Naive thymus-derived CD4-positive, alpha-beta T cell (primary cell): ENCODE measurements around the gene TRPM6. TPM values are rescaled to one million over a fixed set of nuclear protein-coding genes. Genes with fewer than 3 reads are reported as not detected.

Experiments used
- ATAC-seq: fragments of 150-1000 bp; cut with Tn5 transposase; 2 replicates; pipeline ENCODE4 v1.10.0; 2021; ENCODE audit warnings: mild to moderate bottlenecking, moderate library complexity
- CTCF ChIA-PET: fragments of 350-600 bp; sonication (Branson Sonifier 250); formaldehyde crosslinking; loops from one replicate; lab custom pipeline; 2021; ENCODE audit warnings: antibody characterized with exemption; lab: Charles Lee
- POLR2A ChIA-PET: fragments of 350-600 bp; sonication (Branson Sonifier 250); formaldehyde crosslinking; loops from one replicate; lab custom pipeline; 2021; ENCODE audit warnings: antibody characterized with exemption, inconsistent platforms; lab: Charles Lee
- DNase-seq, 9 donors: peaks; one replicate each; pipeline versions ENCODE4 v3.0.0 to v3.0.0-alpha.2; 2020 to 2022; ENCODE audit warnings: mixed read lengths in 1 of 9
- H3K27ac ChIP-seq: one replicate; pipeline ENCODE4 v1.7.0; 2013; ENCODE audit warnings: mild to moderate bottlenecking, low read depth, low read length, moderate library complexity
- H3K27me3 ChIP-seq, 2 donors: one replicate each; pipeline ENCODE4 v1.7.0; 2013; ENCODE audit warnings: low read length in 2 of 2, mild to moderate bottlenecking in 2 of 2, moderate library complexity in 2 of 2; ENCODE audit not compliant: control insufficient read depth in 2 of 2, insufficient read depth in 2 of 2
- H3K36me3 ChIP-seq, 3 experiments: 1 replicate in 2 of 3; 2 replicates in 1 of 3; pipeline ENCODE4 v1.7.0; 2013; ENCODE audit warnings: low read length in 3 of 3, mild to moderate bottlenecking in 3 of 3, moderate library complexity in 1 of 3; ENCODE audit not compliant: insufficient read depth in 3 of 3, control insufficient read depth in 2 of 3
- H3K4me1 ChIP-seq, 2 donors: one replicate each; pipeline ENCODE4 v1.7.0; 2013; ENCODE audit warnings: low read length in 2 of 2, mild to moderate bottlenecking in 2 of 2, moderate library complexity in 1 of 2; ENCODE audit not compliant: control insufficient read depth in 2 of 2, insufficient read depth in 2 of 2
- H3K4me3 ChIP-seq: 2 replicates; pipeline ENCODE4 v1.7.0; 2013; ENCODE audit warnings: mild to moderate bottlenecking, low read length
- H3K9me3 ChIP-seq, 3 experiments: 1 replicate in 2 of 3; 2 replicates in 1 of 3; pipeline ENCODE4 v1.7.0; 2013; ENCODE audit warnings: low read length in 3 of 3; ENCODE audit not compliant: control insufficient read depth in 2 of 3
- H3K27ac Mint-ChIP-seq, 9 donors: one replicate each; pipeline ENCODE4 v1.8.0; 2020 to 2022; ENCODE audit warnings: mixed read lengths in 9 of 9, mild to moderate bottlenecking in 8 of 9, moderate library complexity in 5 of 9, inconsistent platforms in 2 of 9
- H3K27me3 Mint-ChIP-seq, 5 donors: one replicate each; pipeline ENCODE4 v1.8.0; 2021 to 2022; ENCODE audit warnings: mixed read lengths in 5 of 5, mild to moderate bottlenecking in 1 of 5
- H3K36me3 Mint-ChIP-seq, 5 donors: one replicate each; pipeline ENCODE4 v1.8.0; 2020 to 2022; ENCODE audit warnings: mixed read lengths in 5 of 5, mild to moderate bottlenecking in 3 of 5, inconsistent platforms in 1 of 5
- H3K4me1 Mint-ChIP-seq, 7 donors: one replicate each; pipeline ENCODE4 v1.8.0; 2020 to 2022; ENCODE audit warnings: mixed read lengths in 7 of 7, mild to moderate bottlenecking in 3 of 7, inconsistent platforms in 1 of 7
- H3K4me3 Mint-ChIP-seq, 10 donors: one replicate each; pipeline ENCODE4 v1.8.0; 2020 to 2022; ENCODE audit warnings: mild to moderate bottlenecking in 10 of 10, mixed read lengths in 10 of 10, moderate library complexity in 6 of 10, inconsistent platforms in 2 of 10
- H3K9me3 Mint-ChIP-seq, 11 donors: one replicate each; pipeline ENCODE4 v1.8.0; 2020 to 2022; ENCODE audit warnings: mixed read lengths in 11 of 11, mild to moderate bottlenecking in 4 of 11, inconsistent platforms in 1 of 11, moderate library complexity in 1 of 11
- intact Hi-C, 2 donors: fragments of 100-400 bp; cut with micrococcal nuclease; formaldehyde crosslinking; loops; one replicate each; pipeline ENCODE4 v1.15.1; 2023
- polyA plus RNA-seq, 2 donors: library from polyadenylated mRNA; unstranded; fragments of 300-500 nt; fragmentation: Illumina TruSeq; gene quantifications; one replicate each; pipeline ENCODE4 v1.2.3, GENCODE V29; 2021
- total RNA-seq, 6 experiments: library from RNA in 5 of 6; stranded (reverse) in 5 of 6; gene quantifications; 1 replicate in 5 of 6; 2 replicates in 1 of 6; pipeline ENCODE4 v1.2.3 and lab custom pipeline; 2021 to 2026

The TRPM6 gene
- total and polyA plus RNA-seq, 7 experiments from 2014 or later = 0.85 to 3.6 TPM; not detected in 5

- POLR2A ChIA-PET = interaction anchor here (1.1 kb wide), 1 partner anchor 176 kb away, joined by 4 read pairs; no protein-coding TSS in a partner anchor
- no peak for ATAC-seq
Measured at GRCh38 chr9:74771672-74772071, 116.0 kb downstream of the TRPM6 start.

GRCh38 chr9:74771262-74771585, 116.5 kb downstream of the TRPM6 start:
- intact Hi-C loops = loop anchor here (5.0 kb wide), 3 partner anchors 376 to 1096 kb away; no protein-coding TSS in a partner anchor
- H3K4me1 Mint-ChIP-seq = peaks cover 0 to 5% (median 0%) of the 10 kb centered on the region in 7 donors
- Histone ChIP-seq H3K9me3 (no peaks in the 10 kb centered on the region), H3K27me3 (no peaks in the 10 kb centered on the region), H3K4me3 (no peak overlapping the region), H3K4me1 (no peaks in the 10 kb centered on the region), H3K36me3 (no peaks in the 10 kb centered on the region), H3K27ac (no peak overlapping the region)
- H3K27me3 Mint-ChIP-seq = peaks cover 6 to 30% (median 24%) of the 10 kb centered on the region in 5 donors
- no peak overlapping the region for H3K4me3 Mint-ChIP-seq
- DNase-seq = peak in 1 of 9 donors; percentile 25
- CTCF ChIA-PET = interaction anchor here (2.3 to 6.3 kb wide), 3 partner anchors 231 to 312 kb away, joined by 5 to 102 read pairs (median 14); no protein-coding TSS in a partner anchor
- no peak overlapping the region for H3K27ac Mint-ChIP-seq
- no peak for ATAC-seq
- POLR2A ChIA-PET = no interaction called here
- no peaks in the 10 kb centered on the region for H3K36me3 Mint-ChIP-seq
- no peaks in the 10 kb centered on the region for H3K9me3 Mint-ChIP-seq

More at GRCh38 chr9:74771672-74772071, 116.0 kb downstream of the TRPM6 start:
- no peaks in the 10 kb centered on the region for H3K27me3 ChIP-seq
- H3K9me3 Mint-ChIP-seq = no peaks in the 10 kb centered on the region
- no peaks in the 10 kb centered on the region for H3K9me3 ChIP-seq
- intact Hi-C loops = loop anchor here (5.0 kb wide), 3 partner anchors 376 to 1096 kb away; no protein-coding TSS in a partner anchor
- H3K36me3 Mint-ChIP-seq = no peaks in the 10 kb centered on the region
- H3K4me1 Mint-ChIP-seq = peaks cover 0 to 5% (median 0%) of the 10 kb centered on the region in 7 donors
- H3K27me3 Mint-ChIP-seq = peaks cover 6 to 30% (median 24%) of the 10 kb centered on the region in 5 donors
- H3K4me3 ChIP-seq = no peak overlapping the region
- DNase-seq = no peak
- no peak overlapping the region for H3K4me3 Mint-ChIP-seq
- H3K27ac Mint-ChIP-seq = no peak overlapping the region
- CTCF ChIA-PET = interaction anchor here (0.7 to 6.3 kb wide), 4 partner anchors 231 to 311 kb away, joined by 3 to 102 read pairs (median 10); no protein-coding TSS in a partner anchor
- no peak overlapping the region for H3K27ac ChIP-seq
- no peaks in the 10 kb centered on the region for H3K4me1 ChIP-seq
- H3K36me3 ChIP-seq = no peaks in the 10 kb centered on the region

- Mint-ChIP-seq H3K4me3 (no peak overlapping the region), H3K9me3 (no peaks in the 10 kb centered on the region), H3K27me3 (peaks cover 8 to 30% (median 24%) of the 10 kb centered on the region in 5 donors), H3K36me3 (no peaks in the 10 kb centered on the region), H3K27ac (no peak overlapping the region), H3K4me1 (peaks cover 0 to 5% (median 0%) of the 10 kb centered on the region in 7 donors)
- Histone ChIP-seq H3K27me3 (no peaks in the 10 kb centered on the region), H3K27ac (no peak overlapping the region), H3K9me3 (no peaks in the 10 kb centered on the region), H3K36me3 (no peaks in the 10 kb centered on the region), H3K4me3 (no peak overlapping the region), H3K4me1 (no peaks in the 10 kb centered on the region)
- ChIA-PET CTCF (interaction anchor here (2.3 to 6.3 kb wide), 3 partner anchors 232 to 312 kb away, joined by 5 to 102 read pairs (median 14); no protein-coding TSS in a partner anchor), POLR2A (no interaction called here)
- intact Hi-C loops = loop anchor here (5.0 kb wide), 3 partner anchors 377 to 1097 kb away; no protein-coding TSS in a partner anchor
- ATAC-seq (peak; percentile 54), DNase-seq (peak in 8 of 9 donors; percentile 8 to 31 (median 22))
Measured at GRCh38 chr9:74770508-74771261, 117.0 kb downstream of the TRPM6 start.

GRCh38 chr9:74765481-74765971, 122.2 kb downstream of the TRPM6 start:
- ATAC-seq (no peak), DNase-seq (no peak)
- Histone ChIP-seq H3K27ac (no peak overlapping the region), H3K9me3 (no peaks in the 10 kb centered on the region), H3K36me3 (no peaks in the 10 kb centered on the region), H3K4me1 (no peaks in the 10 kb centered on the region), H3K4me3 (no peak overlapping the region), H3K27me3 (no peaks in the 10 kb centered on the region)
- Mint-ChIP-seq H3K36me3 (no peaks in the 10 kb centered on the region), H3K27me3 (peaks cover 2 to 32% (median 23%) of the 10 kb centered on the region in 5 donors), H3K27ac (no peak overlapping the region), H3K4me1 (no peaks in the 10 kb centered on the region), H3K9me3 (no peaks in the 10 kb centered on the region), H3K4me3 (no peak overlapping the region)
- intact Hi-C loops = no loop called here
- ChIA-PET POLR2A (no interaction called here), CTCF (interaction anchor here (0.8 kb wide), 1 partner anchor 18 kb away, joined by 3 read pairs; no protein-coding TSS in a partner anchor)

DNA sequence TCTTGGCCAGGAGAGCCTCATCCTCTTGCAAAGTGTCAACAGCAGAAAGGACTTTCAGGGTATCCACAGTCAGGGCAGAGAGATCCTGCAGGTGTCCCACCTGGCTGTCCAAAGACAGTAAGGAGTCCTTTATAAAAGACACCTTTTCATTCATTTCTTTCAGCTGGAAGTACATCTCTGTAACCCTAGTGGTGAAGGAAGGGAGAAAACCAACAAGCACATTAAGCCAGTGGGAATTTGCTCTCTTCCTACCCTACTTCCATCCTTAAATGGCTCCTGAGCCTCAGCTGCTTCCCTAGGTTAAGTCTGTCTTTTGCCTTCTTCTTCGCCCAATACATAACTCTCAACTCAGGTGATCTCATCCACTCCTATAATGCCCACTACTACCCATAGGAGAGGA, 124.8 kb downstream of the TRPM6 start:
- H3K27me3 ChIP-seq = no peaks in the 10 kb centered on the region
- no peak for ATAC-seq
- Mint-ChIP-seq H3K4me3 (no peak overlapping the region), H3K36me3 (no peaks in the 10 kb centered on the region), H3K27ac (no peak overlapping the region), H3K9me3 (no peaks in the 10 kb centered on the region), H3K4me1 (no peaks in the 10 kb centered on the region), H3K27me3 (peaks cover under 1 to 14% (median 7%) of the 10 kb centered on the region in 5 donors)
- ChIA-PET POLR2A (no interaction called here), CTCF (no interaction called here)
- intact Hi-C loops = no loop called here
- H3K9me3 ChIP-seq = no peaks in the 10 kb centered on the region
- no peak overlapping the region for H3K27ac ChIP-seq
- H3K4me1 ChIP-seq = no peaks in the 10 kb centered on the region
- H3K36me3 ChIP-seq = no peaks in the 10 kb centered on the region
- H3K4me3 ChIP-seq = no peak overlapping the region
- DNase-seq = no peak

GRCh38 chr9:74760031-74760700, 127.6 kb downstream of the TRPM6 start:
- Histone ChIP-seq H3K4me3 (no peak overlapping the region), H3K27ac (no peak overlapping the region), H3K27me3 (no peaks in the 10 kb centered on the region), H3K36me3 (no peaks in the 10 kb centered on the region), H3K4me1 (no peaks in the 10 kb centered on the region), H3K9me3 (no peaks in the 10 kb centered on the region)
- POLR2A ChIA-PET = no interaction called here
- intact Hi-C loops = no loop called here
- Mint-ChIP-seq H3K36me3 (no peaks in the 10 kb centered on the region), H3K9me3 (no peaks in the 10 kb centered on the region), H3K27me3 (peaks cover 0 to 11% (median 7%) of the 10 kb centered on the region in 5 donors), H3K4me1 (no peaks in the 10 kb centered on the region), H3K4me3 (no peak overlapping the region), H3K27ac (no peak overlapping the region)
- CTCF ChIA-PET = no interaction called here
- ATAC-seq (no peak), DNase-seq (no peak)
